Measurements from ENCODE around the gene FUT7. TPM values are rescaled to one million over a fixed set of nuclear protein-coding genes. Genes with fewer than 3 reads are reported as not detected.
"Not testable (repeated sequence)": the region's sequence is repeated elsewhere in the genome, so short reads cannot be mapped to it uniquely, and the experiment has no call there.

The FUT7 gene
- total RNA-seq, 1 experiment from 2014 or later, result 0.12 TPM

GRCh38 chr9:137034709-137035506, 3.0 kb upstream of the FUT7 start:
- peaks cover 11% of the 10 kb centered on the region for H3K36me3 Mint-ChIP-seq (ENCODE audit: insufficient read depth, unreplicated experiment)
- intact Hi-C loops (cut with micrococcal nuclease), result loop anchor here (1.0 to 2.0 kb wide), 3 partner anchors 87 to 248 kb away; partner anchors contain the start of gene AJM1
- CTCF ChIA-PET, result interaction anchor here (0.5 to 3.1 kb wide), 40 partner anchors 9 to 519 kb away, joined by 3 to 27 read pairs (median 4); partner anchors contain the start of genes FBXW5, MAN1B1, RABL6 and SAPCD2
- no TSS peak for BruUV-seq (replicated peaks)
- no peak overlapping the region for H3K27ac Mint-ChIP-seq (ENCODE audit: low read depth, unreplicated experiment)
- peak; percentile 81 for DNase-seq (ENCODE audit: unreplicated experiment)
- H3K4me3 Mint-ChIP-seq (ENCODE audit: unreplicated experiment), result peak overlapping the region; percentile 25
- no peaks in the 10 kb centered on the region for H3K27me3 Mint-ChIP-seq (ENCODE audit: insufficient read depth, unreplicated experiment)
- H3K4me1 Mint-ChIP-seq (ENCODE audit: insufficient read depth, unreplicated experiment), result no peaks in the 10 kb centered on the region
- POLR2A ChIA-PET, result interaction anchor here (0.8 to 1.5 kb wide), 10 partner anchors 8 to 235 kb away, joined by 3 to 5 read pairs (median 4); partner anchors contain the start of genes AJM1, ANAPC2, PAXX and SAPCD2
- TF ChIP-seq, protein P1, sequence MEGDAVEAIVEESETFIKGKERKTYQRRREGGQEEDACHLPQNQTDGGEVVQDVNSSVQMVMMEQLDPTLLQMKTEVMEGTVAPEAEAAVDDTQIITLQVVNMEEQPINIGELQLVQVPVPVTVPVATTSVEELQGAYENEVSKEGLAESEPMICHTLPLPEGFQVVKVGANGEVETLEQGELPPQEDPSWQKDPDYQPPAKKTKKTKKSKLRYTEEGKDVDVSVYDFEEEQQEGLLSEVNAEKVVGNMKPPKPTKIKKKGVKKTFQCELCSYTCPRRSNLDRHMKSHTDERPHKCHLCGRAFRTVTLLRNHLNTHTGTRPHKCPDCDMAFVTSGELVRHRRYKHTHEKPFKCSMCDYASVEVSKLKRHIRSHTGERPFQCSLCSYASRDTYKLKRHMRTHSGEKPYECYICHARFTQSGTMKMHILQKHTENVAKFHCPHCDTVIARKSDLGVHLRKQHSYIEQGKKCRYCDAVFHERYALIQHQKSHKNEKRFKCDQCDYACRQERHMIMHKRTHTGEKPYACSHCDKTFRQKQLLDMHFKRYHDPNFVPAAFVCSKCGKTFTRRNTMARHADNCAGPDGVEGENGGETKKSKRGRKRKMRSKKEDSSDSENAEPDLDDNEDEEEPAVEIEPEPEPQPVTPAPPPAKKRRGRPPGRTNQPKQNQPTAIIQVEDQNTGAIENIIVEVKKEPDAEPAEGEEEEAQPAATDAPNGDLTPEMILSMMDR (IDR thresholded peaks at IDR 0.05; ENCODE audit: unreplicated experiment), result peak; percentile 87
- no peaks in the 10 kb centered on the region for H3K9me3 Mint-ChIP-seq (ENCODE audit: unreplicated experiment)

DNA sequence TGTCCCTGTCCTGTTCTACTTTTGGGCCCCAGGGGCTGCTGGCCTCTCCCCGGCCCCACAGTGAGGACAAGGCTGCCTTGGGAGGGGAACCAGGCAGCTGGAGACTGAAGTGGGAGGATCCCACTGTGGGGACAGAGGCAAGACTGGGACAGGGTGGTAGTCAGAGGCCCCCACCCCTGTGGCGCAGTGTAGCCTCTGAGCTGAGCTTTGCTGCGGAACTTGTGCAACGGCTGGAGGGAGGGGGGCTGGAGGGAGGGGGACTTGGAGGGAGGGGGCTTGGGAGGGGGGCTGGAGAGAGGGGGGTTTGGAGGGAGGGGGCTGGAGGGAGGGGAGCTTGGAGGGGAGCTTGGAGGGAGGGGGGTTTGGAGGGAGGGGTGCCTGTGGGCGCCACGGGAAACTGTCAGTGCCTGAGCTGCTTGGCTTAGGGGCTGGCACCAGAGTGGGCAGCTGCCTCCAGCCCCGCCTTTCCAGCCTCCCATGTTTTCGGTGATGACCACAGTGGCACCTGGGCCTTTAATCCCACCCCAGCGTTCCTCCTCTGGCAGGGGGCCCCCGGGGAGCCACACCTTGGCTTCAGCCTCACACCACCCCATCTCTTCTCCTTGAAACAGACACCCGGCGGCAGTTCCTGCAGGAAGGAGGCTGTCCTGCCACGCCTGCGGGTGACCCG, 2.3 kb upstream of the FUT7 start:
- no TSS peak for BruUV-seq (replicated peaks)
- POLR2A ChIA-PET, result interaction anchor here (0.5 to 1.5 kb wide), 5 partner anchors 36 to 595 kb away, joined by 3 to 5 read pairs (median 4); partner anchors contain the start of genes AJM1, PAXX and SAPCD2

DNA sequence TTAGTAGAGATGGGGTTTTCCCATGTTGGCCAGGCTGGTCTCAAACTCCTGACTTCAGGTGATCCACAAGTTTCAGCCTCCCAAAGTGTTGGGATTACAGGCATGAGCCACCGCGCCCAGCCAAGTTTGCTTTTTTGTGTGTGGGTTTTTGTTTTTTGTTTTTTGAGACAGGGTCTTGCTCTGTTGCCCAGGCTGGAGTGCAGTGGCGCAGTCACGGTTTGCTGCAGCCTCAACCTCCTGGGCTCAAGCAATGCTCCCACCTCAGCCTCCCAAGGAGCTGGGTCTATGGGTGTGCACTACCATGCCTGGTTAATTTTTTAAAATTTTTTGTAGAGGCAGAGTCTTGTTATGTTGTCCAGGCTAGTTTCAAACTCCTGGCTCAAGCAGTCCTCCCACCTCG, 1.6 kb upstream of the FUT7 start:
- H3K36me3 Mint-ChIP-seq (ENCODE audit: insufficient read depth, unreplicated experiment); H3K27ac Mint-ChIP-seq (ENCODE audit: low read depth, unreplicated experiment); DNase-seq (ENCODE audit: unreplicated experiment); H3K27me3 Mint-ChIP-seq (ENCODE audit: insufficient read depth, unreplicated experiment); BruUV-seq (replicated peaks); H3K4me1 Mint-ChIP-seq (ENCODE audit: insufficient read depth, unreplicated experiment); H3K4me3 Mint-ChIP-seq (ENCODE audit: unreplicated experiment); intact Hi-C loops (cut with micrococcal nuclease); H3K9me3 Mint-ChIP-seq (ENCODE audit: unreplicated experiment): not testable (repeated sequence)
- ChIA-PET CTCF (interaction anchor here (1.6 to 2.7 kb wide), 2 partner anchors 14 to 15 kb away, joined by 5 to 15 read pairs; no protein-coding TSS in a partner anchor), POLR2A (interaction anchor here (0.5 kb wide), 1 partner anchor 594 kb away, joined by 3 read pairs; no protein-coding TSS in a partner anchor)

More for the DNA sequence above, 2.3 kb upstream of the FUT7 start:
- DNase-seq (ENCODE audit: unreplicated experiment), result no peak
- Mint-ChIP-seq H3K4me3 (ENCODE audit: unreplicated experiment) (peak overlapping the region; percentile 25), H3K27ac (ENCODE audit: low read depth, unreplicated experiment) (no peak overlapping the region), H3K4me1 (ENCODE audit: insufficient read depth, unreplicated experiment) (peaks cover 6% of the 10 kb centered on the region), H3K36me3 (ENCODE audit: insufficient read depth, unreplicated experiment) (peaks cover 9% of the 10 kb centered on the region), H3K9me3 (ENCODE audit: unreplicated experiment) (no peaks in the 10 kb centered on the region), H3K27me3 (ENCODE audit: insufficient read depth, unreplicated experiment) (no peaks in the 10 kb centered on the region)
- CTCF ChIA-PET, result interaction anchor here (0.5 to 3.1 kb wide), 22 partner anchors 8 to 368 kb away, joined by 3 to 24 read pairs (median 4); partner anchors contain the start of genes FBXW5 and RABL6
- intact Hi-C loops (cut with micrococcal nuclease), result loop anchor here (2.0 kb wide), 1 partner anchor 191 kb away; the partner anchor contains the start of gene AJM1
- TF ChIP-seq, protein P1 (IDR thresholded peaks at IDR 0.05; ENCODE audit: unreplicated experiment), result no peak

- ChIA-PET CTCF (interaction anchor here (0.6 to 8.1 kb wide), 3 partner anchors 14 to 73 kb away, joined by 3 to 85 read pairs (median 9); partner anchors contain the start of genes NPDC1 and SAPCD2), POLR2A (no interaction called here)
- Mint-ChIP-seq H3K27me3 (ENCODE audit: insufficient read depth, unreplicated experiment) (no peaks in the 10 kb centered on the region), H3K27ac (ENCODE audit: low read depth, unreplicated experiment) (no peak overlapping the region), H3K9me3 (ENCODE audit: unreplicated experiment) (no peaks in the 10 kb centered on the region), H3K4me1 (ENCODE audit: insufficient read depth, unreplicated experiment) (peaks cover 8% of the 10 kb centered on the region), H3K36me3 (ENCODE audit: insufficient read depth, unreplicated experiment) (peaks cover 11% of the 10 kb centered on the region), H3K4me3 (ENCODE audit: unreplicated experiment) (no peak overlapping the region)
- TF ChIP-seq, protein P1 (IDR thresholded peaks at IDR 0.05; ENCODE audit: unreplicated experiment), result no peak
- DNase-seq (ENCODE audit: unreplicated experiment), result no peak
- no TSS peak for BruUV-seq (replicated peaks)
- intact Hi-C loops (cut with micrococcal nuclease), result no loop called here
Observed at GRCh38 chr9:137032858-137033257, 970 bp upstream of the FUT7 start.
